HuH-7 (cell line): ENCODE results near the gene GDPD5.

Experiments
- DNase-seq: peaks from one replicate; pipeline ENCODE4 v3.0.0; 2011; ENCODE audit warnings: low spot score

GDPD5 gene

GRCh38 chr11:75510004-75510722 is 15.6 kb downstream of the GDPD5 start:
- no peak for DNase-seq

GRCh38 chr11:75509020-75509720 is 16.6 kb downstream of the GDPD5 start:
- DNase-seq: no peak

- DNase-seq: no peak
Measured at GRCh38 chr11:75508051-75508561, 17.6 kb downstream of the GDPD5 start.

GRCh38 chr11:75507571-75507970 is 18.2 kb downstream of the GDPD5 start:
- DNase-seq: no peak

GRCh38 chr11:75506827-75507226 is 18.9 kb downstream of the GDPD5 start:
- DNase-seq: no peak

GRCh38 chr11:75505916-75506692 is 19.6 kb downstream of the GDPD5 start:
- no peak for DNase-seq

- DNase-seq: no peak
Measured at GRCh38 chr11:75504501-75504900, 21.2 kb downstream of the GDPD5 start.

GRCh38 chr11:75503531-75504099 is 22.1 kb downstream of the GDPD5 start:
- no peak for DNase-seq

- DNase-seq: no peak
Measured at GRCh38 chr11:75502138-75502537, 23.6 kb downstream of the GDPD5 start.

- DNase-seq: no peak
Measured at GRCh38 chr11:75500742-75501141, 25.0 kb downstream of the GDPD5 start.

- DNase-seq: no peak
Measured at GRCh38 chr11:75499423-75500190, 26.1 kb downstream of the GDPD5 start.

- DNase-seq: no peak
Measured at GRCh38 chr11:75498556-75499255, 27.0 kb downstream of the GDPD5 start.

- no peak for DNase-seq
Measured at GRCh38 chr11:75497788-75498409, 27.8 kb downstream of the GDPD5 start.

GRCh38 chr11:75496305-75496752 is 29.4 kb downstream of the GDPD5 start:
- DNase-seq: peak; percentile 69

- no peak for DNase-seq
Measured at GRCh38 chr11:75495749-75496304, 29.9 kb downstream of the GDPD5 start.

GRCh38 chr11:75493626-75494025 is 32.1 kb downstream of the GDPD5 start:
- no peak for DNase-seq

- DNase-seq: no peak
Measured at GRCh38 chr11:75492181-75492820, 33.4 kb downstream of the GDPD5 start.

GRCh38 chr11:75491465-75491864 is 34.3 kb downstream of the GDPD5 start:
- DNase-seq: no peak
